A673 (cell line): Measurements from ENCODE around the gene DLG2. TPM values are rescaled to one million over a fixed set of nuclear protein-coding genes. Genes with fewer than 3 reads are reported as not detected.

Experiments
- BruUV-seq: library from RNA; stranded (reverse); fragments of 400-500 nt; replicated peaks from 2 replicates; lab custom pipeline; 2021; lab: Mats Ljungman, UMichigan
- CTCF ChIA-PET: fragments of 300-600 bp; sonication (Branson Sonifier 250); formaldehyde crosslinking; loops from one replicate; lab custom pipeline; 2022; ENCODE audit warnings: antibody characterized with exemption; lab: Charles Lee
- POLR2A ChIA-PET: fragments of 300-600 bp; sonication (Branson Sonifier 250); formaldehyde crosslinking; loops from one replicate; lab custom pipeline; 2022; ENCODE audit warnings: antibody characterized with exemption; ENCODE audit not compliant: low non-redundant PET; lab: Charles Lee
- DNase-seq: peaks from one replicate; pipeline ENCODE4 v3.0.0-alpha.2; 2015; ENCODE audit warnings: low spot score
- H3K27ac ChIP-seq: fragments of 200-600 bp; sonication (generic); 2 replicates; pipeline ENCODE4 v1.5.1; 2016; ENCODE audit warnings: mixed run types, low read depth, mild to moderate bottlenecking, mixed read lengths, antibody characterized with exemption, low read length; ENCODE audit not compliant: poor library complexity, severe bottlenecking
- H3K27me3 ChIP-seq: fragments of 200-600 bp; sonication (generic); replicated peaks from 2 replicates; pipeline ENCODE4 v1.6.1; 2017; ENCODE audit warnings: mixed run types, low read depth, mild to moderate bottlenecking, mixed read lengths, antibody characterized with exemption, low read length; ENCODE audit not compliant: insufficient read depth, poor library complexity
- H3K36me3 ChIP-seq: fragments of 200-600 bp; sonication (generic); 2 replicates; pipeline ENCODE4 v1.6.1; 2016; ENCODE audit warnings: mixed run types, mild to moderate bottlenecking, mixed read lengths, antibody characterized with exemption, low read length; ENCODE audit not compliant: insufficient read depth, poor library complexity, severe bottlenecking
- H3K4me1 ChIP-seq: fragments of 200-600 bp; sonication (generic); 2 replicates; pipeline ENCODE4 v1.6.1; 2017; ENCODE audit warnings: mixed run types, mild to moderate bottlenecking, mixed read lengths, antibody characterized with exemption, low read length; ENCODE audit not compliant: insufficient read depth, poor library complexity, severe bottlenecking
- H3K4me3 ChIP-seq: fragments of 200-600 bp; sonication (generic); 2 replicates; pipeline ENCODE4 v1.5.1; 2016; ENCODE audit warnings: low read depth, mixed run types, mild to moderate bottlenecking, mixed read lengths, low read length; ENCODE audit not compliant: poor library complexity, severe bottlenecking
- H3K9me3 ChIP-seq: fragments of 200-600 bp; sonication (generic); 2 replicates; pipeline ENCODE4 v1.6.1; 2016; ENCODE audit warnings: mixed run types, low read depth, mild to moderate bottlenecking, mixed read lengths, antibody characterized with exemption, low read length; ENCODE audit not compliant: poor library complexity, severe bottlenecking
- CTCF ChIP-seq: fragments of 300-800, 200-600 bp; sonication (generic); conservative IDR thresholded peaks from 2 replicates; pipeline ENCODE4 v1.5.1; 2017; ENCODE audit warnings: low read depth, mild to moderate bottlenecking, antibody characterized with exemption, low read length, moderate library complexity, mixed read lengths
- EZH2 ChIP-seq: fragments of 200-600 bp; sonication (generic); IDR thresholded peaks from 2 replicates; pipeline ENCODE4 v1.6.1; 2017; ENCODE audit warnings: borderline replicate concordance, low read depth, mild to moderate bottlenecking, mixed read lengths, antibody characterized with exemption, low read length; ENCODE audit not compliant: poor library complexity, severe bottlenecking
- intact Hi-C: fragments of 100-400 bp; cut with micrococcal nuclease; formaldehyde crosslinking; loops from one replicate; pipeline ENCODE4 v1.10.0; 2022; ENCODE audit not compliant: unreplicated experiment
- total RNA-seq: library from RNA; stranded (reverse); gene quantifications from 2 replicates; pipeline ENCODE4 v1.2.3, GENCODE V29; 2021

Gene DLG2
- total RNA-seq, 1 experiment from 2014 or later: 277 TPM

GRCh38 chr11:85440273-85440672 lies 186.9 kb downstream of the DLG2 start:
- CTCF ChIA-PET: no interaction called here
- Histone ChIP-seq H3K9me3 (no peaks in the 10 kb centered on the region), H3K36me3 (no peaks in the 10 kb centered on the region), H3K4me3 (no peak overlapping the region), H3K27me3 (no peaks in the 10 kb centered on the region), H3K4me1 (no peaks in the 10 kb centered on the region), H3K27ac (no peak overlapping the region)
- DNase-seq: no peak
- intact Hi-C loops: no loop called here
- POLR2A ChIA-PET: no interaction called here
- BruUV-seq: no TSS peak
- TF ChIP-seq CTCF (no peak), EZH2 (no peak)

- DNase-seq: no peak
- BruUV-seq: no TSS peak
- intact Hi-C loops: no loop called here
Measured at GRCh38 chr11:85438328-85438727, 188.8 kb downstream of the DLG2 start.

GRCh38 chr11:85431319-85431718 lies 195.8 kb downstream of the DLG2 start:
- POLR2A ChIA-PET: no interaction called here
- no TSS peak for BruUV-seq

More at GRCh38 chr11:85438328-85438727, 188.8 kb downstream of the DLG2 start:
- H3K9me3 ChIP-seq: no peaks in the 10 kb centered on the region
- no peak for TF ChIP-seq EZH2
- TF ChIP-seq CTCF: no peak
- H3K27me3 ChIP-seq: no peaks in the 10 kb centered on the region
- POLR2A ChIA-PET: no interaction called here
- no peaks in the 10 kb centered on the region for H3K36me3 ChIP-seq
- CTCF ChIA-PET: no interaction called here
- no peak overlapping the region for H3K27ac ChIP-seq
- no peak overlapping the region for H3K4me3 ChIP-seq
- no peaks in the 10 kb centered on the region for H3K4me1 ChIP-seq

More at GRCh38 chr11:85431319-85431718, 195.8 kb downstream of the DLG2 start:
- intact Hi-C loops: no loop called here
- no peak overlapping the region for H3K4me3 ChIP-seq
- no peaks in the 10 kb centered on the region for H3K4me1 ChIP-seq
- H3K36me3 ChIP-seq: no peaks in the 10 kb centered on the region
- H3K27ac ChIP-seq: no peak overlapping the region
- CTCF ChIA-PET: no interaction called here
- no peak for DNase-seq
- TF ChIP-seq EZH2 (no peak), CTCF (no peak)
- H3K9me3 ChIP-seq: no peaks in the 10 kb centered on the region
- H3K27me3 ChIP-seq: no peaks in the 10 kb centered on the region
